ENCODE data around the gene BNC2.
A peak's percentile ranks its signal among the peaks of the same experiment; 100 is the strongest.

Gene BNC2

GRCh38 chr9:16718952-16719351 lies 151.5 kb downstream of the BNC2 start:
- TF ChIP-seq CTCF (IDR thresholded peaks at IDR 0.05; ENCODE audit: low read depth, low read length, missing control alignments): no peak
- DNase-seq (ENCODE audit: low read depth): no peak
- H3K4me3 ChIP-seq (ENCODE audit: low read depth, low read length): no peak overlapping the region
- in situ Hi-C loops (cut with HindIII; ENCODE audit: low sequenced_read_pairs): no loop called here

DNA sequence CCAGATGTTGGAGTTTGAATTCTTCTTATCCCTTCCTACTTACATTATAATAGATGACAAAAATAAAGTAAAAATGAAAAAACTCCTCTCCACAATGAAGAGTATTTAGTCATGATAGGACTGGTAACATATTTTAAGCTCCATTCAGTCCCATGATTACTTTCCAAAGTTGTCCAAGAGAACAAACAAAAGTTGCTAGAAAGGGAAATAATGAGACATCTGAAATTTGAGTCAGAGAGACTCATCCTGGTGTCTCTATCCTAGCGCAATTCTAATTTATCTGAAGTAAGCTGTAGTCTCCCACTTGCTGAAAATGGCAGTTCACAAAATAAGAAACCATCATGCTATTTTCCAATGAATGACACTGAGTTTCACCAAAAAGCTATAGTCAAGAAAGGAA lies 152.2 kb downstream of the BNC2 start:
- no peak for TF ChIP-seq CTCF (IDR thresholded peaks at IDR 0.05; ENCODE audit: low read depth, low read length, missing control alignments)
- no peak overlapping the region for H3K4me3 ChIP-seq (ENCODE audit: low read depth, low read length)
- in situ Hi-C loops (cut with HindIII; ENCODE audit: low sequenced_read_pairs): no loop called here
- DNase-seq (ENCODE audit: low read depth): no peak

DNA sequence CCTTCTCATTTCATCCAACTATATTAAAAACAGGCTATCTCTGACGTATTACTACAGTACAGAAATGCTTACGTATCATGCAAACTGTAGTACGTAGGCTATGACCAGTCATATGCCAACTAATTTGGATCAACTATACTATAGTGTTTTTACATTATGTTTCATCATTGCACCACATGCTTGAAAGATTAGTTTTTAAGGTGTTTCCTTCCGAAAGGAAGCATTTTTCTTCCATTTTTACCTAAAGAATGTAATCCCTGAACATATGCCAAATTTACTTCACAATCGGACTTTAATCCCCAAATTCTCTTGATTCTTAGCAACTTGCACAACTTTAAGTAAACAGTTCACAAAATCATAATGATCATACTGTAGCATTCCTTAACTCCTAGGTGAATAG lies 153.9 kb downstream of the BNC2 start:
- in situ Hi-C loops (cut with HindIII; ENCODE audit: low sequenced_read_pairs): no loop called here
- TF ChIP-seq CTCF (IDR thresholded peaks at IDR 0.05; ENCODE audit: low read depth, low read length, missing control alignments): no peak
- no peak overlapping the region for H3K4me3 ChIP-seq (ENCODE audit: low read depth, low read length)
- no peak for DNase-seq (ENCODE audit: low read depth)

DNA sequence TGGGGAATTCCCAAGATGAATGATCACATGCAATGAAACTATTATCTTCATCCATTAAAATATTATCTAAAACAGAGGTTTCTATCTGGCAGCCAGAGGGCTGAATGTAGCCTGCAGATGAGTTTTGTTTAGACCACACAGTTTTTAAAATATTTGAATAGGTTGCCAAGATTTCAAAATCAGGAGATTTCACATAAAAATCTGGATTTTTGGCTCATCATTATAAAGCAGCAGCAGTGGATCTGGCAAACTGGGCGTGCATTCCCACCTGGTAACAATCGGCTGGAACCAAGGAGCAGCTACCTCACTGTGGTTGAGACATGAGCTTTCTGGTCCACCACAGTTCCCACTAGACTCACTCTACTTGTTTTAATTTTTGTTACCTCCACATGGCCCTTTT lies 155.1 kb downstream of the BNC2 start:
- no peak overlapping the region for H3K4me3 ChIP-seq (ENCODE audit: low read depth, low read length)
- in situ Hi-C loops (cut with HindIII; ENCODE audit: low sequenced_read_pairs): no loop called here
- DNase-seq (ENCODE audit: low read depth): peak; percentile 64
- TF ChIP-seq CTCF (IDR thresholded peaks at IDR 0.05; ENCODE audit: low read depth, low read length, missing control alignments): no peak

DNA sequence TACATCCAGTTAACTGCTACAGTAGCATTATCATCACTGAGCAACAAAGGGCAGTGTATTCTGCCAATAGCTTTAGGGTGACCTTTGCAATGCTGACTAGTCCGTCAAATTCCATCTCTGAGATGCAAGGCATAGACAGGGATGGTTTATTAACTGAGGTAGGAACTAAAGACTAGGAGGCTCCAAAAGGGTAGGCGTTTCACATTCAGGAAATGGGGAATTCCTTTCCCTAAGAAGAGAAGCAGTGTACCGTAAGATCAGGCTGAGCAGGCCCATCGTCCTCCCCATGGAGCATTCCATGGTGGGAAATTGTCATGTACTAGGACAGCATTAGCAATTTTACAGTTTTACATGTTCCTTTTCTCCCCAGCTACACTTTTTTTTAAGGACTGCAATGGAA lies 157.7 kb downstream of the BNC2 start:
- no peak for DNase-seq (ENCODE audit: low read depth)
- H3K4me3 ChIP-seq (ENCODE audit: low read depth, low read length): no peak overlapping the region
- TF ChIP-seq CTCF (IDR thresholded peaks at IDR 0.05; ENCODE audit: low read depth, low read length, missing control alignments): no peak
- in situ Hi-C loops (cut with HindIII; ENCODE audit: low sequenced_read_pairs): no loop called here

- DNase-seq (ENCODE audit: low read depth): no peak
- H3K4me3 ChIP-seq (ENCODE audit: low read depth, low read length): no peak overlapping the region
- TF ChIP-seq CTCF (IDR thresholded peaks at IDR 0.05; ENCODE audit: low read depth, low read length, missing control alignments): no peak
- in situ Hi-C loops (cut with HindIII; ENCODE audit: low sequenced_read_pairs): no loop called here
Measured at GRCh38 chr9:16710888-16711287, 159.6 kb downstream of the BNC2 start.

DNA sequence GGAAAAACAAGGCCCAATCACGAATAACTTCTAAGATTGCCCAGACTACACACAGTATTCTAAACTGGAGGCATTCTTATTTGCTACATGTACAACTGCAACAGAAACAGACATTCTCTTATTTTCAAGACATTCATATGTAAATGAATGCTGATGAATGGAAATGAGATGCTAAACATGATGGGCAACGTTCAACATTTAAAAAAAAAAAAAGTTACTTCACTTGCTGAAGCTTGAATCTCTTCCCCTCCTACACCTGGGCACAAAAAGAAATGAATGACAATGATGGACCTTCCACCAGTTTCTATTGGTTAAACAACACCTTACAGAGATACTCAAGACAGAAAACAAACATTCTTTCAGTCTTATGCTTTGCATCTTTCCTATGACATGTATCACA lies 160.5 kb downstream of the BNC2 start:
- in situ Hi-C loops (cut with HindIII; ENCODE audit: low sequenced_read_pairs): no loop called here
- no peak for DNase-seq (ENCODE audit: low read depth)

More for the DNA sequence above, 160.5 kb downstream of the BNC2 start:
- TF ChIP-seq CTCF (IDR thresholded peaks at IDR 0.05; ENCODE audit: low read depth, low read length, missing control alignments): no peak
- H3K4me3 ChIP-seq (ENCODE audit: low read depth, low read length): no peak overlapping the region
